ENCODE results near the gene CIZ1.

CIZ1 gene

DNA sequence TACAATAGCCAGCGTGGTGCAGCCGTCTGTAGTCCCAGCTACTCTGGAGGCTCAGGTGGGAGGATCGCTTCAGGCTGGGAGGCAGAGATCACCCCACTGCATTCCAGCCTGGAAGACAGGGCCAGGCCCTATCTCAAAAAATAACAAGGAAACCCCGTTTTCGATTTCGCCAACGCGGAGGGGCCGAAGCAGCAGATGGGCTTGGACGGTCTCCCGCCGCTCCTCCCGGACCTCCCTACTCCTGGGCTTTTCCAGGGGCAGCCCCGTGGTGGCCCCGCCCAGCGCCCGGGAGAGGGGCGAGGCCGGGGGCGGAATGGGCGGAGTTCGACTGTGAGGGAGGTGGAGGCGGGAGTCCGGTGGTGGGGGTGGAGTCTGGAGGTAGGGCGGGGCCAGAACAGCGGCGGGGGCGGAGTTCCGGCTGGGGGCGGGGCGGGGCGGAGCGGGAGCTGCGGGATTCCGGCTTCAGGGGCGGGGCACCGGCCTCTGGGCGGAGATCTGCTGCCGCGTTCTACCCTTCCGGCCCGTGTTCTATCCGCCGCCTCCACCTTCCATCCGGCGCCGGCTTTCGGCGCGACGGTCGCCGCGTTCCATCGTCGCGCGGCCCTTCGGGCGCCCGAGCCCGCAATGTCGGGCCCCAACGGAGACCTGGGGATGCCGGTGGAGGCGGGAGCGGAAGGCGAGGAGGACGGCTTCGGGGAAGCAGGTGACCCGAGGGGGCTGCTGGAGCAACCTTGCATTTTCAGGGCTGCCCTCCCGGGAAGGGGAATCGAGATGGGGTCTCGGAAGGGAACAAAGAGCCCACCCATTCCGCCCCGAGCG lies 31.4 kb downstream of the CIZ1 start, which contains the start of gene BBLN:
BBLN (plus strand) TSS at position 482 of the 819 bp plus-strand sequence; CDS start at position 625, 143 bp downstream.
- DNase-seq: peak; percentile 96

DNA sequence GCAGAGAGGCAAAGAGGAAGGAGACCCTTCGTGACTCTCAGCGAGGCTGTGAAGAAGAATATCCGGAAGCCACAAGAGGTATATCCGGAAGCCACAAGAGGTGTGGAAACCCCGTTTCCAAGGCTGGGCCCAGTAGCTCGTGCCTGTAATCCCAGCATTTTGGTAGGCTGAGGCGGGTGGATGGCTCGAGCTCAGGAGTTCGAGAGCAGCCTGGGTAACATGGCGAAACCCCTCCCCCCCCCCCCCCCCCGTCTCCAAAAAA lies 31.9 kb downstream of the CIZ1 start:
- DNase-seq: peak; percentile 70

- DNase-seq: no peak
Measured at GRCh38 chr9:128155736-128156500, 35.5 kb downstream of the CIZ1 start.

GRCh38 chr9:128153947-128154695 lies 37.3 kb downstream of the CIZ1 start:
- DNase-seq: no peak

- no peak for DNase-seq
Measured at GRCh38 chr9:128153060-128153946, 38.1 kb downstream of the CIZ1 start.

GRCh38 chr9:128152133-128153059 lies 39.0 kb downstream of the CIZ1 start:
- DNase-seq: no peak

- DNase-seq: no peak
Measured at GRCh38 chr9:128151309-128152132, 39.9 kb downstream of the CIZ1 start.

GRCh38 chr9:128150594-128151308 lies 40.6 kb downstream of the CIZ1 start:
- peak; percentile 33 for DNase-seq

- DNase-seq: no peak
Measured at GRCh38 chr9:128149951-128150593, 41.3 kb downstream of the CIZ1 start.

DNA sequence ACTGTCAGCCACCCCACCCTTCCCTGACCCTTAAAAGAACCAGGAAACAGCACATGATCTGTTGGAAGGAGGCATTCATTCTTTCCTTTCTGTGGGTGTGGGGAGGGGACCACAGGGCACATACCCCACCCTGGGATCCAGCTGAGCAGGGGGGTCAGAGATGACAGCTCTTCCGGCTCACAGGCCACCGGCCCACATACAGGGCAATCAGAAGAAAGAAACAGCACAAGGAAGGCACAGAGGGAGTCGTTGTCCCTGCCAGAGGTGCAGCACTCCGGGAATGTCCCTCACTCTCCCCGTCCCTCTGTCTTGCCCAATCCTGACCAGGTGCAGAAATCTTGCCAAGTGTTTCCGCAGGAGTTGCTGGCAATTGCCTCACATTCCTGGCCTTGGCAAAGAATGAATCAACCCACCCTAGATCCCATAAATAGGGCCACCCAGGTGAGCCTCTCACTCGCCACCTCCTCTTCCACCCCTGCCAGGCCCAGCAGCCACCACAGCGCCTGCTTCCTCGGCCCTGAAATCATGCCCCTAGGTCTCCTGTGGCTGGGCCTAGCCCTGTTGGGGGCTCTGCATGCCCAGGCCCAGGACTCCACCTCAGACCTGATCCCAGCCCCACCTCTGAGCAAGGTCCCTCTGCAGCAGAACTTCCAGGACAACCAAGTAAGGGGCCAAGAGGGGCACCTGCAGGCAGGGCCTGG lies 42.2 kb downstream of the CIZ1 start, which contains the start of gene LCN2:
LCN2 (plus strand) TSS at position 453 of the 701 bp plus-strand sequence; CDS start at position 526, 73 bp downstream.
- no peak for DNase-seq

DNA sequence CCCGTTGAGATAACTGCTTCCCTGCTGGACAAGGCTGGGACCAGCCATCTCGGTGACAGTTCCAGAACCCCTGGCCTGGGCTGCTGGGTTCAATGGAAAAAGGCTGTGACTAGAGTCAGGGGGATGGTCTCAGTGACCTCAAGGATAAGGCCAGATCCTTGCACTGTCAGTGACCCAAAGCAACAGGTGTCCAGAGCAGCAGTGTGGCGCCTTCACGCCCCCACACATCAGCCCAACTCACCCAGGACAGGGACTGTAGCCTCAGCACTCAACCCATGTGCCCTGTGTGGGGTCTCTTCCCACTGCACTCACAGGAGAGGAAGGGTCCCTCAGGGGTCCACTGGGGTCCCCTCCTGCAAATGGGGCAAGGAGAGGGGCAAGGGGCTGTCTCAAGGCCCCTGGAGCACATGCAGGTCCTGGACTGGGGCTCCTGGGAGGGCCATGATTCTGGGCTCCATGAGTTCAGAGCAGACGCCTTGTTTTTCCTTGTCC lies 42.8 kb downstream of the CIZ1 start:
- DNase-seq: no peak

DNA sequence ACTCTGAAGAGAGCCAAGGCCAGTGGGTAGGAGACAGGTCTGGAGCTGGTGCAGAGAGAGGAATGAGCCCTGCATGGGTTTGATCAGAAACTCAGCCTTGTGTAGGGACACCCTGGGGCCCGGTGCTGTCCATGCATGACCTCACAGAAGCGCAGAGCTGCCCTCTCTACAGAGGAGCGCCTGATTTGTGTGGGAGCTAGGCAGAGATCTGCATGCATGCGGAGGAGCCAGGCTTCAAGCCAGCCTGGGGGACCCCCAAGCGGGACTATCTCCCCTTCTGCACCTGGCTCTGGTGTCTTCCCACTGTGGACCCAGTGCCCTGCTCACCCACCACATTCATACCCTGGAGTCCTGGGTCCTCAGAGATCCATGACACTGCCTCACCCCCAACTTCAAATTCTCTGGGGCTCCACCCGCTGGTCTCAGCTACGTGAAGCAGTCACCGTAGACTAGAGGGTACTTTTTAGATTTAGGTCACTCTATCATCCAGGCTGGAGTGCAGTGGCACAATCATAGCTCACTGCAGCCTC lies 44.7 kb downstream of the CIZ1 start:
- no peak for DNase-seq

GRCh38 chr9:128145951-128146351 lies 45.4 kb downstream of the CIZ1 start:
- DNase-seq: no peak

GRCh38 chr9:128145536-128145935 lies 45.8 kb downstream of the CIZ1 start:
- DNase-seq: no peak

- no peak for DNase-seq
Measured at GRCh38 chr9:128144239-128145181, 46.9 kb downstream of the CIZ1 start.

DNA sequence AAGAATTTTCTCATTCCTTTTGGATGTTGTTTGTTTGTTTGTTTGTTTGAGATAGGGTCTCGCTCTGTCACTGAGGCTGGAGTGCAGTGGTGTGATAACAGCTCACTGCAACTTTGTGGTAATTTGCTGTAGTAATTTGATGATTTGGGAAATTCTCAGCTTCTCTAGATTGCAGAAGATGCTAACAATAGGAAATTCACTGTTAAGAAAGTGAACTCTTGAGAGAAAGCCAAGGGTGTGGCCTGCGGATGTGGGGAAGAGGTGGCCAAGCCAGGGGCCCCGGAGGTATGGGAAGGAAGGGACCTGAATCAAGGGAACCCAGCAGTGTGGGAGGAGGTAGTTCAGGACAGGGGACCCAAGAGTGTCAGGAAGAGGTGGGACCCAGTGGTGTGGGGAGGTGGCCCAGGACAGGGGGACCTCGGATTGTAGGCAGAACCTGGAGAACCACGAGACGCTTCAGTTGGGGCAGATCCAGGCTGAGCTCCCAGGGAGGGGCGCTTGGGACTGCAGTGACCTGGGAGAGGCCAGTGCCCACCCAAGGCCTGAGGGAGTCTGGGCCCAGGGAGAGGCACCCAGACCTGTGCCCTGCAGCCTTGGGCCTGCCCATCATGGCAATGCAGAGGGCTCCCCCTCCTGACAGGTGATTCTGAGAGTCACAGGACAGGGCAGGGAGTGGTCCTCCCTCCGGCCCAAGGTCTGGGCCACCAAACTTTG lies 47.7 kb downstream of the CIZ1 start:
- DNase-seq: no peak
